ENCODE results near the gene KCNH6. TPM values are rescaled to one million over a fixed set of nuclear protein-coding genes. Genes with fewer than 3 reads are reported as not detected.

KCNH6 gene
- polyA plus RNA-seq, 1 of the 3 experiments (the other 2 are of a cell fraction) = 0.15 TPM

DNA sequence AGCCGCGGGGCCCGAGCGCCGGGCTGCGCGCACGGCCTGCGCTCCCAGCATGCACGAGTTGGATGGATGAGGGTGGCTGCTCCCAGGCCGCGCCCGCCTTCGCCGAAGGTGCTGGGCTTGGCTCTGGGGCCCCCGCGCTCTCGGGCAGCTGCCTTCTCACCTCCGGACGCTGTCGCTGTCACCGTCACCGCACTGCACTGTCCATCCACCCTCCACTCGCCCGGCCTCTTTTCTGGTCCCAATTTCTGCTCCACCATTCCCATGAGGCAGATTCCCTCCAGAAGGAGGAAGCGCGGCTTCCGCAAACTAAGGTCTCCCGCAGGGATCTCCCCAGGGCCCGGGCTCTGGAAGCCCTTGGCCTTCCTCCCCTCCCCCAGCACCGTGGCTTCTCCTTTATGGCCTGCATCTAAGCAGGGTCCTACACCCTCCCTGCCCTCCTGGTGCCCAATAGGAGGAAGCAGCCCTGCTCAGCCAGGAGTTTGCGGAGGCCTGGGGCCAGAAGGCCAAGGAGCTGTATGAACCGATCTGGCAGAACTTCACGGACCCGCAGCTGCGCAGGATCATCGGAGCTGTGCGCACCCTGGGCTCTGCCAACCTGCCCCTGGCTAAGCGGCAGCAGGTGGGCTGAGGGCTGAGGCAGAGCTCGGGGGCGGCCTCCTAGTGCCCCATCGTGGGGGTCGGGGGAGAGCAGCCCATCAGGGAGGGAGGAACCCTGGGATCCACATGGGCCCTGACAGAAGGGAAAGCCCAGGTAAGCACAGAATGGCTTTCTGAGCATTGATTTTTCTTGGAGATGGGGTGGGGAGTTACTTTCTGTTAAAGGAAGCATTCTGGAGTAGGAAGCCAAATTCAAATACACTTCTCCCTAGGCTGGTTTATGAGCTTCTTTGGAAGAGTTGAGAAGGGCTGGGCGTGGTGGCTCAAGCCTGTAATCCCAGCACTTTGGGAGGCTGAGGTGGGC lies 45.4 kb upstream of the KCNH6 start:
- Histone ChIP-seq H3K79me2 (ENCODE audit: insufficient read depth) (no peaks in the 10 kb centered on the region), H3K9ac (0 out of 2 replicates have a peak overlapping the region, but pooled peaks have one; percentile 7), H3K9me3 (no peaks in the 10 kb centered on the region), H3K27ac (ENCODE audit: low read depth in 2 of 2, low read length in 1 of 2) (peak overlapping the region in 1 of 2 experiments; percentile 86; a peak in 2 of 4 replicates), H3K9me2 (no peaks in the 10 kb centered on the region), H3K36me3 (replicated peaks in 1 of 2; ENCODE audit: control insufficient read depth in 1 of 2, insufficient read depth in 2 of 2, low read length in 1 of 2) (peaks cover 0 to 4% of the 10 kb centered on the region in 2 experiments), H4K20me1 (ENCODE audit: insufficient read depth) (no peaks in the 10 kb centered on the region), H3K27me3 (ENCODE audit: insufficient read depth) (no peaks in the 10 kb centered on the region), H3K4me2 (peak overlapping the region; percentile 88), H3F3A (replicated peaks; ENCODE audit: insufficient read depth) (peaks cover 10% of the 10 kb centered on the region), H3K4me3 (ENCODE audit: low read depth in 2 of 2, low read length in 1 of 2) (peak overlapping the region; percentile 59 to 67), H2AFZ (ENCODE audit: low read depth) (peak overlapping the region; percentile 69; the same call in 1 of the 2 replicates), H3K4me1 (ENCODE audit: control insufficient read depth in 1 of 2, insufficient read depth in 2 of 2, low read depth in 1 of 2, low read length in 1 of 2) (peaks cover 9 to 67% of the 10 kb centered on the region in 2 experiments)
- CTCF ChIA-PET = interaction anchor here (0.6 to 13.7 kb wide), 30 partner anchors 8 to 304 kb away, joined by 3 to 708 read pairs (median 6); partner anchors contain the start of genes CYB561, DCAF7 and TACO1
- no peak for TF ChIP-seq FOSL2 (IDR thresholded peaks at IDR 0.05; ENCODE audit: borderline replicate concordance, low read depth)
- TF ChIP-seq, protein P1, sequence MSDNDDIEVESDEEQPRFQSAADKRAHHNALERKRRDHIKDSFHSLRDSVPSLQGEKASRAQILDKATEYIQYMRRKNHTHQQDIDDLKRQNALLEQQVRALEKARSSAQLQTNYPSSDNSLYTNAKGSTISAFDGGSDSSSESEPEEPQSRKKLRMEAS (IDR thresholded peaks at IDR 0.05; ENCODE audit: low read depth) = peak; percentile 40; the same call in 1 of the 2 replicates
- peak; percentile 21; the same call in 1 of the 2 replicates for TF ChIP-seq GATA2 (CRISPR knock-in tag; IDR thresholded peaks at IDR 0.05)
- 0 out of 2 replicates have a peak, but pooled peaks have one; percentile 5 for TF ChIP-seq NRF1 (IDR thresholded peaks at IDR 0.05; ENCODE audit: low read depth, low read length)
- TF ChIP-seq RFX5 (IDR thresholded peaks at IDR 0.05; ENCODE audit: low read length) = no peak
- no peak for TF ChIP-seq FOXM1 (IDR thresholded peaks at IDR 0.05; ENCODE audit: low read depth)
- peak; percentile 74 for DNase-seq
- POLR2A ChIA-PET = interaction anchor here (1.0 to 9.6 kb wide), 15 partner anchors 9 to 296 kb away, joined by 3 to 212 read pairs (median 7); partner anchors contain the start of genes CCDC47, CYB561, DCAF7 and DDX42
- WGBS (ENCODE audit: low lambda C conversion rate) = 49% methylated on average over 36 of the region's 44 CpGs

DNA sequence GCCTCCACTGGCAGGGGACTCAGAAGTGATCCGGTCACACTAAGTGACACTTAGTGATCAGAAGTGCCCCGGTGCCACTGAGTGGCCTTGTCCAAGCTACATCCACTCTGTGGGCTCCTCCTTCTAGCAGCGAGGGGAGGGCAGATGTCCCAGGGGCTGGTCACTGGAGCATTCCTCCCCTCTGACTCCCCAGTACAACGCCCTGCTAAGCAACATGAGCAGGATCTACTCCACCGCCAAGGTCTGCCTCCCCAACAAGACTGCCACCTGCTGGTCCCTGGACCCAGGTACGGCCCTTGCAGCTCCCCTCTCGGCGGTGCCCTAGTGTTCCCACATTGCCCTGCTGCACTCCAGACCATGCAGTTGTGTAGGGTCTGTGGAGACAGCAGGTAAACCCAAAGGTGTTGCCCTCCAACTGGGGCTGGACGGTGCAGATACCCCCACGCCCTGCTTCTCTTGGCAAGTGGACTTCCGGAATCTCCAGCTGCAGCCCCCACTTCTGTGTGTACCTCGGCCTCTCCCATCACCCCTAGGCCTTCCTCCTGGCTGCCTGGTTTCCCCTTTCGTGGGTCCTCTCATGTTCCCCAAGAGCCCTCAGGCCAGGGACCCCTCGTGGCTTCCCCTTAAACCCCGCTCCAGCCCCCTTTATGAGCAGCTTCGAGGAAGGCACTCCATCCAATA lies 44.2 kb upstream of the KCNH6 start:
- POLR2A ChIA-PET = interaction anchor here (0.6 to 9.6 kb wide), 12 partner anchors 13 to 122 kb away, joined by 3 to 212 read pairs (median 6); partner anchors contain the start of genes CYB561, DCAF7 and TACO1
- H3K4me3 ChIP-seq (ENCODE audit: low read depth in 2 of 2, low read length in 1 of 2) = no peak overlapping the region
- WGBS (ENCODE audit: low lambda C conversion rate) = 43% methylated on average over 13 of the region's 16 CpGs
- TF ChIP-seq EP300 (IDR thresholded peaks at IDR 0.05; ENCODE audit: borderline replicate concordance in 1 of 2, low read depth in 1 of 2, low read length in 1 of 2) (no peak), TCF12 (IDR thresholded peaks at IDR 0.05) (no peak; the same call in 1 of the 2 replicates), NRF1 (IDR thresholded peaks at IDR 0.05; ENCODE audit: low read depth, low read length) (no peak), MEF2A (IDR thresholded peaks at IDR 0.05; ENCODE audit: borderline replicate concordance, low read depth) (no peak), MXI1 (IDR thresholded peaks at IDR 0.05; ENCODE audit: low read depth, low read length) (no peak), POLR2AphosphoS5 (IDR thresholded peaks at IDR 0.05; ENCODE audit: low read depth, low read length) (no peak), CHD2 (IDR thresholded peaks at IDR 0.05; ENCODE audit: low read length, partially characterized antibody) (peak; percentile 25), FOXJ3 (CRISPR knock-in tag; IDR thresholded peaks at IDR 0.05) (no peak), RAD21 (IDR thresholded peaks at IDR 0.05; ENCODE audit: low read length) (peak; percentile 88), YY1 (IDR thresholded peaks at IDR 0.05; ENCODE audit: low read depth) (no peak), NFIC (IDR thresholded peaks at IDR 0.05; ENCODE audit: borderline replicate concordance) (peak; percentile 23; the same call in 1 of the 2 replicates), GABPA (IDR thresholded peaks at IDR 0.05; ENCODE audit: low read depth) (no peak)
- TF ChIP-seq, protein P2, sequence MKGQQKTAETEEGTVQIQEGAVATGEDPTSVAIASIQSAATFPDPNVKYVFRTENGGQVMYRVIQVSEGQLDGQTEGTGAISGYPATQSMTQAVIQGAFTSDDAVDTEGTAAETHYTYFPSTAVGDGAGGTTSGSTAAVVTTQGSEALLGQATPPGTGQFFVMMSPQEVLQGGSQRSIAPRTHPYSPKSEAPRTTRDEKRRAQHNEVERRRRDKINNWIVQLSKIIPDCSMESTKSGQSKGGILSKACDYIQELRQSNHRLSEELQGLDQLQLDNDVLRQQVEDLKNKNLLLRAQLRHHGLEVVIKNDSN (IDR thresholded peaks at IDR 0.05; ENCODE audit: borderline replicate concordance, low read depth) = no peak
- TF ChIP-seq, protein P3, sequence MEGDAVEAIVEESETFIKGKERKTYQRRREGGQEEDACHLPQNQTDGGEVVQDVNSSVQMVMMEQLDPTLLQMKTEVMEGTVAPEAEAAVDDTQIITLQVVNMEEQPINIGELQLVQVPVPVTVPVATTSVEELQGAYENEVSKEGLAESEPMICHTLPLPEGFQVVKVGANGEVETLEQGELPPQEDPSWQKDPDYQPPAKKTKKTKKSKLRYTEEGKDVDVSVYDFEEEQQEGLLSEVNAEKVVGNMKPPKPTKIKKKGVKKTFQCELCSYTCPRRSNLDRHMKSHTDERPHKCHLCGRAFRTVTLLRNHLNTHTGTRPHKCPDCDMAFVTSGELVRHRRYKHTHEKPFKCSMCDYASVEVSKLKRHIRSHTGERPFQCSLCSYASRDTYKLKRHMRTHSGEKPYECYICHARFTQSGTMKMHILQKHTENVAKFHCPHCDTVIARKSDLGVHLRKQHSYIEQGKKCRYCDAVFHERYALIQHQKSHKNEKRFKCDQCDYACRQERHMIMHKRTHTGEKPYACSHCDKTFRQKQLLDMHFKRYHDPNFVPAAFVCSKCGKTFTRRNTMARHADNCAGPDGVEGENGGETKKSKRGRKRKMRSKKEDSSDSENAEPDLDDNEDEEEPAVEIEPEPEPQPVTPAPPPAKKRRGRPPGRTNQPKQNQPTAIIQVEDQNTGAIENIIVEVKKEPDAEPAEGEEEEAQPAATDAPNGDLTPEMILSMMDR (IDR thresholded peaks at IDR 0.05) = peak; percentile 98
- TF ChIP-seq, protein P4, sequence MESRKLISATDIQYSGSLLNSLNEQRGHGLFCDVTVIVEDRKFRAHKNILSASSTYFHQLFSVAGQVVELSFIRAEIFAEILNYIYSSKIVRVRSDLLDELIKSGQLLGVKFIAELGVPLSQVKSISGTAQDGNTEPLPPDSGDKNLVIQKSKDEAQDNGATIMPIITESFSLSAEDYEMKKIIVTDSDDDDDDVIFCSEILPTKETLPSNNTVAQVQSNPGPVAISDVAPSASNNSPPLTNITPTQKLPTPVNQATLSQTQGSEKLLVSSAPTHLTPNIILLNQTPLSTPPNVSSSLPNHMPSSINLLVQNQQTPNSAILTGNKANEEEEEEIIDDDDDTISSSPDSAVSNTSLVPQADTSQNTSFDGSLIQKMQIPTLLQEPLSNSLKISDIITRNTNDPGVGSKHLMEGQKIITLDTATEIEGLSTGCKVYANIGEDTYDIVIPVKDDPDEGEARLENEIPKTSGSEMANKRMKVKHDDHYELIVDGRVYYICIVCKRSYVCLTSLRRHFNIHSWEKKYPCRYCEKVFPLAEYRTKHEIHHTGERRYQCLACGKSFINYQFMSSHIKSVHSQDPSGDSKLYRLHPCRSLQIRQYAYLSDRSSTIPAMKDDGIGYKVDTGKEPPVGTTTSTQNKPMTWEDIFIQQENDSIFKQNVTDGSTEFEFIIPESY (IDR thresholded peaks at IDR 0.05; ENCODE audit: borderline replicate concordance, low read depth) = no peak

More for the DNA sequence above, 44.2 kb upstream of the KCNH6 start:
- CTCF ChIA-PET = interaction anchor here (0.6 to 13.7 kb wide), 38 partner anchors 9 to 305 kb away, joined by 3 to 708 read pairs (median 5); partner anchors contain the start of genes CYB561, DCAF7 and TACO1
- Histone ChIP-seq H3K36me3 (replicated peaks in 1 of 2; ENCODE audit: control insufficient read depth in 1 of 2, insufficient read depth in 2 of 2, low read length in 1 of 2) (peaks cover 0 to 4% of the 10 kb centered on the region in 2 experiments), H3K9ac (no peak overlapping the region), H3K9me3 (no peaks in the 10 kb centered on the region), H4K20me1 (ENCODE audit: insufficient read depth) (no peaks in the 10 kb centered on the region), H3K79me2 (ENCODE audit: insufficient read depth) (no peaks in the 10 kb centered on the region), H2AFZ (ENCODE audit: low read depth) (no peak overlapping the region; the same call in 1 of the 2 replicates), H3K4me2 (peak overlapping the region; percentile 88), H3K27ac (ENCODE audit: low read depth in 2 of 2, low read length in 1 of 2) (peak overlapping the region in 1 of 2 experiments; percentile 84; a peak in 2 of 4 replicates), H3K4me1 (ENCODE audit: control insufficient read depth in 1 of 2, insufficient read depth in 2 of 2, low read depth in 1 of 2, low read length in 1 of 2) (peaks cover 9 to 67% of the 10 kb centered on the region in 2 experiments), H3F3A (replicated peaks; ENCODE audit: insufficient read depth) (peaks cover 6% of the 10 kb centered on the region), H3K27me3 (ENCODE audit: insufficient read depth) (no peaks in the 10 kb centered on the region), H3K9me2 (no peaks in the 10 kb centered on the region)
- DNase-seq = peak; percentile 94

All from SK-N-SH (cell line).